Spinal cord (tissue), 10 donors: ENCODE results near the gene UNK. TPM values are rescaled to one million over a fixed set of nuclear protein-coding genes. Genes with fewer than 3 reads are reported as not detected.

Experiments
- DNase-seq, 6 donors: peaks; one replicate each; pipeline versions ENCODE4 v3.0.0 to v3.0.0-alpha.2; 2013 to 2015; ENCODE audit warnings: low spot score in 6 of 6, low read depth in 4 of 6
- H3K27ac ChIP-seq: one replicate; pipeline ENCODE4 v1.5.1; 2013; ENCODE audit warnings: low read depth, low read length, control low read depth
- H3K27me3 ChIP-seq: one replicate; pipeline ENCODE4 v1.6.1; 2013; ENCODE audit warnings: low read length; ENCODE audit not compliant: control insufficient read depth, insufficient read depth
- H3K36me3 ChIP-seq: one replicate; pipeline ENCODE4 v1.6.1; 2013; ENCODE audit warnings: low read length; ENCODE audit not compliant: control insufficient read depth, insufficient read depth
- H3K4me1 ChIP-seq: one replicate; pipeline ENCODE4 v1.6.1; 2013; ENCODE audit warnings: low read length; ENCODE audit not compliant: control insufficient read depth, insufficient read depth
- H3K4me3 ChIP-seq: one replicate; pipeline ENCODE4 v1.5.1; 2013; ENCODE audit warnings: low read depth, low read length, control low read depth
- H3K9me3 ChIP-seq: one replicate; pipeline ENCODE4 v1.6.1; 2013; ENCODE audit warnings: low read length; ENCODE audit not compliant: control insufficient read depth, insufficient read depth
- WGBS: methylation state at CpG from one replicate; pipeline ENCODE4 v1.1.5; 2013; ENCODE audit warnings: missing lambda C conversion rate; ENCODE audit not compliant: insufficient coverage; 5-methylcytosine and 5-hydroxymethylcytosine counted together
- polyA plus RNA-seq, 2 donors: library from polyadenylated mRNA; unstranded; fragments of 120-200 nt; gene quantifications; one replicate each; pipeline ENCODE4 v1.2.1, GENCODE V29; 2013; ENCODE audit not compliant: insufficient read length in 2 of 2
- total RNA-seq, 2 donors: library from RNA; depleted of rRNA in 1 of 2; stranded (reverse); fragments of 120-200 nt in 1 of 2; fragments of >200 nt in 1 of 2; gene quantifications; one replicate each; pipeline versions ENCODE4 v1.2.3 to v1.2.4, GENCODE V29; 2013 to 2014
- donor health status: healthy.

Gene UNK
- total and polyA plus RNA-seq, 4 donors, result 28.9 to 54.8 (median 37.5) TPM

DNA sequence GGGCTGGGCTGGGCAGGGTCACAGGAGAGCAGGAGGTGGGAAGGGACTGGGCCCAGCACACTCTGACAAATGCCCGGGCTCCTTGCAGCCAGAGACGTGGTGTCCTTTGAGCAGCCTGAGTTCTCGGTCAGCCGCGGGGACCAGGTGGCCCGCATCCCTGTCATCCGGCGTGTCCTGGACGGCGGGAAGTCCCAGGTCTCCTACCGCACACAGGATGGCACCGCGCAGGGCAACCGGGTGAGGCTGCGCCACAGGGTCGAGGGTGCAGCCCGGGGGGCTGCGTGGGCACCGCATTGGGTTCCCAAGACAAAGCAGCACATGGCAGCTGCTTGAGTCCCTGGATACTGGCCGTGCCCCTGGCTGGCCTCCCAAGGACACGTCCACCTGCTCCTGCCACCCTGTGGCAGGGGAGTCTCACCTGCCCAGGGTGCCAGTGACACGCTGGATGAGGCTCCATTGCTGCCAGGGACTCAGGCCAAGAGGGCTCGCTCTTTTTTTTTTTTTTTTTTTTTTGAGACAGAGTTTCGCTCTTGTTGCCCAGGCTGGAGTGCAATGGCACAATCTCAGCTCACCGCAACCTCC lies 40.9 kb upstream of the UNK start:
- whole genome bisulfite sequencing, result 95% methylated on average over 23 of the region's 25 CpGs
- no peak overlapping the region for H3K27ac ChIP-seq
- DNase-seq, result no peak
- no peaks in the 10 kb centered on the region for H3K27me3 ChIP-seq
- H3K36me3 ChIP-seq, result peaks cover 44% of the 10 kb centered on the region
- H3K4me3 ChIP-seq, result no peak overlapping the region
- H3K4me1 ChIP-seq, result peaks cover 6% of the 10 kb centered on the region
- H3K9me3 ChIP-seq, result no peaks in the 10 kb centered on the region

DNA sequence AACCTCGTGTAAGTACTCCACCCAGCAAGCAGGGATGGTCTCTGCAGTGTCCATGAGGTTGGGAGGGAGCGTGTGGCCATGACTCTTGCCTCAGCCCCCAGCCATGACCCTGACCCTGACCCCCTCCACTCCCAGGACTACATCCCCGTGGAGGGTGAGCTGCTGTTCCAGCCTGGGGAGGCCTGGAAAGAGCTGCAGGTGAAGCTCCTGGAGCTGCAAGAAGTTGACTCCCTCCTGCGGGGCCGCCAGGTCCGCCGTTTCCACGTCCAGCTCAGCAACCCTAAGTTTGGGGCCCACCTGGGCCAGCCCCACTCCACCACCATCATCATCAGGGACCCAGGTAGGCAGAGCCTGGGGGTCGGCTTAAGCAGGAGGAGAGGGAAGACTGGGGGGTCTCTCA lies 35.9 kb upstream of the UNK start:
- Histone ChIP-seq H3K4me1 (peaks cover 29% of the 10 kb centered on the region), H3K27ac (no peak overlapping the region), H3K36me3 (peaks cover 42% of the 10 kb centered on the region), H3K27me3 (no peaks in the 10 kb centered on the region), H3K4me3 (no peak overlapping the region), H3K9me3 (no peaks in the 10 kb centered on the region)
- DNase-seq, result no peak
- WGBS, result 64% methylated on average over 1 of the region's 9 CpGs

DNA sequence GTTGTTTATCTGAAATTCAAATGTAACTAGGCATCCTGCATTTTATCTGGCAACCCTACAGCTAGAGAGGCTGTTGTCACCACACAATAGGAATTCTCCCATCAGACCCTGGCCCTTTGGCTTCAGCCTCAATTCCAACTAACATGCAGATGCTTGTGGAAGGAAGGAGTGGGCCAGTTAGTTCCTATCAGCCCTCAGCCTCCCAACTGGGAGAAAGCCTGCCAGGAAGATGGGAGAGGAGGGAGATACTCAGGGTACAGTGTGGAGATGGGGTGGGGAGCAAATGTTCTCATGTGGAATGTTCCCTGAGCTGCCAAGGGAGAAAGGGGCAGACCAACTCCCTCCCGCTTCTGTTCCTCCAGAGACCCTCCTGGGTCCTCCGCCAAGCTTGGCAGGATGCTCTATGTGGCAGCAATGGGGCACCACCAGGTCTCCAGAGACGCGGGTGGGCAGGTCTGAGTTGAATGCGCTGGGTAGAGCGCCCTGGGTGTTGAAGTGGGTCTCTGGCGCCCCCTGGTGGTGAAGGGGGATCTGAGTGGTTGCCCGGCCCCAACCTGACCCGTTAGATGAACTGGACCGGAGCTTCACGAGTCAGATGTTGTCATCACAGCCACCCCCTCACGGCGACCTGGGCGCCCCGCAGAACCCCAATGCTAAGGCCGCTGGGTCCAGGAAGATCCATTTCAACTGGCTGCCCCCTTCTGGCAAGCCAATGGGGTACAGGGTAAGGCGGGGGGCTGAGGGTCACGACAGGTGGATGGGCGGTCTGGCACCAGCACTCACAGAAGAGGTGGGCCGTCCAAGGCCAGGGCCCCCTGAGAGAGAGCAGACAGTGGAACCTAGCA lies 34.8 kb upstream of the UNK start:
- Histone ChIP-seq H3K36me3 (peaks cover 49% of the 10 kb centered on the region), H3K9me3 (no peaks in the 10 kb centered on the region), H3K4me3 (no peak overlapping the region), H3K4me1 (peaks cover 38% of the 10 kb centered on the region), H3K27ac (no peak overlapping the region), H3K27me3 (no peaks in the 10 kb centered on the region)
- 19% methylated on average over 20 of the region's 20 CpGs for WGBS
- peak in 3 of 6 donors; percentile 50 to 88 (median 81) for DNase-seq

DNA sequence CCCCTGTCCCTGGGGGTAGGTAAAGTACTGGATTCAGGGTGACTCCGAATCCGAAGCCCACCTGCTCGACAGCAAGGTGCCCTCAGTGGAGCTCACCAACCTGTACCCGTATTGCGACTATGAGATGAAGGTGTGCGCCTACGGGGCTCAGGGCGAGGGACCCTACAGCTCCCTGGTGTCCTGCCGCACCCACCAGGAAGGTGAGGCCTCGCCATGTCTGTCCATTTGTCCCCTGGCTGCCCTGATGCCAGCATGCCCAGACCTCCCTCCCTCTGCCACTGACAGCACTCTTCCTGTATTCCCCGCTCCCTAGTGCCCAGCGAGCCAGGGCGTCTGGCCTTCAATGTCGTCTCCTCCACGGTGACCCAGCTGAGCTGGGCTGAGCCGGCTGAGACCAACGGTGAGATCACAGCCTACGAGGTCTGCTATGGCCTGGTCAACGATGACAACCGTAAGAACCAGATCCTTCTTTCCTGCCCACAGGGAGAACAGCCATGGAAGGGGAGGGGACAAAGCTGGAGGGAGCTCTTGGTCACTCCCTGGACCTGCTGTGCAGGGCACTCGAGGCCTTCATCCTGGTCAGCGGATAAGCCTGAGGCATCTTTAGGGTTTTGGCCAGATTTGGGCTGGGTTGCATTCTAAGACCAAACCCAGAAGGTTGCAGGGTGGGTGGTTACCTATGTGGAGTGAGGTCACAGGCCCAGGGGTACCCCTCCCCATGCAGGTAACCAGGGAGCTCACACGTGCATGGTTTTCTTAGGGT lies 33.8 kb upstream of the UNK start:
- Histone ChIP-seq H3K27me3 (no peaks in the 10 kb centered on the region), H3K4me3 (no peak overlapping the region), H3K36me3 (peaks cover 60% of the 10 kb centered on the region), H3K9me3 (no peaks in the 10 kb centered on the region), H3K4me1 (peaks cover 41% of the 10 kb centered on the region), H3K27ac (no peak overlapping the region)
- 86% methylated on average over 22 of the region's 23 CpGs for WGBS
- DNase-seq, result no peak

DNA sequence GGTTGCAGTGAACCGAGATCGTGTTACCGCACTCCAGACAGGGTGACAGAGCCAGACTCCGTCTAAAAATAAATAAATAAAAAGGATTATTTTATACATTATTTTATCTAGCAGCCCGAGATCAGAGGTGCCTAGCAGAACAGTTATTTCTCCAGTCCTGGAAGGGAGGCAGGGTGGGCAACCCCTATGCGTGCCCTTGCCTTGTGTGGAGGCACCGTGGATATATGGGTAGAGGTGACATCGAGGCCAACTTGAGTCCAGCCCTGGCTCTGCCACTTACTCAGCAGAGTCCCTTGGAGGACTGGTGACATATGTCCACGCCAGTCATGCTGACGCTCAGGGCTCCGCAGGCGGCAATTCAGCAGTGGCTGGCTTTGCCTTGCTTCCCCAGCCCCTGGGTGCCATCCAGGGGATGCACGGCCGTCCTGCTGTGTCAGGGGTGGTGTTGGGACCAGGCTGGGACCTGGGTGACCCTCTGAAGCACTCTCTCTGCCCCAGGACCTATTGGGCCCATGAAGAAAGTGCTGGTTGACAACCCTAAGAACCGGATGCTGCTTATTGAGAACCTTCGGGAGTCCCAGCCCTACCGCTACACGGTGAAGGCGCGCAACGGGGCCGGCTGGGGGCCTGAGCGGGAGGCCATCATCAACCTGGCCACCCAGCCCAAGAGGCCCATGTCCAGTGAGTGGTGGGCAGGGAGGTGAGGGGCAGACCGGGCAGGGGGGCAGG lies 32.8 kb upstream of the UNK start:
- WGBS, result 88% methylated on average over 13 of the region's 24 CpGs
- no peaks in the 10 kb centered on the region for H3K27me3 ChIP-seq
- no peaks in the 10 kb centered on the region for H3K9me3 ChIP-seq
- no peak for DNase-seq
- peaks cover 68% of the 10 kb centered on the region for H3K36me3 ChIP-seq
- no peak overlapping the region for H3K27ac ChIP-seq
- peaks cover 41% of the 10 kb centered on the region for H3K4me1 ChIP-seq
- H3K4me3 ChIP-seq, result no peak overlapping the region

DNA sequence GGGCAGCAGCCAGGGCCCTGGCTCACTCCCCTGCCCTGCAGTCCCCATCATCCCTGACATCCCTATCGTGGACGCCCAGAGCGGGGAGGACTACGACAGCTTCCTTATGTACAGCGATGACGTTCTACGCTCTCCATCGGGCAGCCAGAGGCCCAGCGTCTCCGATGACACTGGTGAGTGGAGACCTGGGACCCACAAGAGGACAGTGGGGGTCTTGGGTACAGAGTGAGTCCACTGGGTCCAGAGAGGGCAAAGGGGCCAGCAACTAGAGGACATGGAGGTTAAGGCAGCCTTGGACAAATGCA lies 32.2 kb upstream of the UNK start:
- Histone ChIP-seq H3K27ac (no peak overlapping the region), H3K9me3 (no peaks in the 10 kb centered on the region), H3K27me3 (no peaks in the 10 kb centered on the region), H3K36me3 (peaks cover 73% of the 10 kb centered on the region), H3K4me1 (peaks cover 41% of the 10 kb centered on the region), H3K4me3 (no peak overlapping the region)
- no peak for DNase-seq
- 87% methylated on average over 10 of the region's 10 CpGs for WGBS

DNA sequence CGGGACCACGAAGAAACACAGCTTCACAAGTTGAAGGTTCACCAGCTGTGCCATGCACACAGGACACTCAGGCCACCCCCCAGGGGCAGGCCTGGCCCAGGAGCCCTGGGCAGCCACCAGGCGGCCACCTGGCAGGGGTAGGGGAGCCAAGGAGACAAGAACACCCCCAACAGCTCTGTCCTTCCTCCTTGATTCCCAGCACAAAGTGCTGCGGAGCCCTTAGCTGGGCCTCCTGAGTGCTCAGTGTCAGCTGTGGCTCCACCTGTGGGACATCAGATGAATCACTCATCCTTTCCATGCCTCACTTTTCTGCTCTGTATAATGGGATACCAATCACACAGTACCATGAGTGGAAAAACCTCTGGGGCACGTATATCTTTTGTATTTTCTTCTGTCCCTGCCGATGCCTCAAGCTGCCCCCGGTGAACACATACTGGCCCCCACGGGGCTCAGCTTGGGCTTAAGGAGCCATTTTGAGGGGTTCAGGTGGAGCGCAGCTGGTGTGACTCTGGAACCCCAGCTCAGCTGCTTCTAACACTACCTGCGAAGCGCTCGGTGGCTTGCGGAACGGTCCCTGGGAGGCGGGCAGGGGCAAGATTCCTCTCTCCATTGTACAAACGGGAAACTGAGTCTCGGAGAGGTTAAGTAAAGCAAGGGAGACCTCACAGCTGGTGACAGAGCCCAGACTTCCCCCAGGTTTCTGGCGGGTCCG lies 31.6 kb upstream of the UNK start:
- H3K27me3 ChIP-seq, result no peaks in the 10 kb centered on the region
- H3K27ac ChIP-seq, result no peak overlapping the region
- H3K4me1 ChIP-seq, result peaks cover 37% of the 10 kb centered on the region
- WGBS, result 69% methylated on average over 13 of the region's 19 CpGs
- DNase-seq, result no peak
- H3K9me3 ChIP-seq, result no peaks in the 10 kb centered on the region
- peaks cover 79% of the 10 kb centered on the region for H3K36me3 ChIP-seq
- no peak overlapping the region for H3K4me3 ChIP-seq

DNA sequence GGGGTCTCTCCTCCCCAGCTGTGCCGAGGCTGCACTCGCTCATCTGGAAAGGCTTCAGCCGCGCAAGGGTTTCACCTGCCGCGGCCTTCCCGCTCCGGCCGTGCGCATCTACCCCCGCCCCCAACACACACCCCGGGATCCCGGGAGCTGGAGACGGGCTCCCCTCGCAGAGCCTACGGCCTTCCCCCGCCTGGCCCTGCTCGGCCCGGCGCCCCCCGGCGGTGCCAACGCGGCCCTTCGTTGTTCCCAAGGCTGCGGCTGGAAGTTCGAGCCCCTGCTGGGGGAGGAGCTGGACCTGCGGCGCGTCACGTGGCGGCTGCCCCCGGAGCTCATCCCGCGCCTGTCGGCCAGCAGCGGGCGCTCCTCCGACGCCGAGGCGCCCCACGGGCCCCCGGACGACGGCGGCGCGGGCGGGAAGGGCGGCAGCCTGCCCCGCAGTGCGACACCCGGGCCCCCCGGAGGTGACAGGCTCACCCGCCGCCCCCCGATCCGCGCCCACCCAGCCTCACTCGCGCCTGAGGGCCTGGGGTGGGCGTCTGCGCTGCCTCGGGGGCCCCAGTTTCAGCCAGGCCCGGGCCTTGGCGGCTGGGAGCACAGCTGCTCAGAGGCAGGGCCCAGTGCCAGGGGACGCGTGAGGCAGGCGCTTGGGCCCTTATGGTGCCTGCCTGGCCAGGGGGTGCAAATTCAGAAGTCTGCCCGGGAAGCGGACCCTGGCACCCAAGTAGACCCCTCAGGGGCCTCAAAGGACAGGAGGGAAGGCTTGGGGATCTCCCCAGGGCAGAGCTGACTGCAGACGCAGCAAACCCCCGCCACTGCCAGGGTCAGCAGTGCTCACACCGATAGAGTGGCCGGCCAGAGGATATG lies 30.9 kb upstream of the UNK start:
- H3K36me3 ChIP-seq, result peaks cover 85% of the 10 kb centered on the region
- WGBS, result 7% methylated on average over 76 of the region's 76 CpGs
- peak in 2 of 6 donors; percentile 80 to 83 for DNase-seq

More for the DNA sequence above, 30.9 kb upstream of the UNK start:
- Histone ChIP-seq H3K27me3 (no peaks in the 10 kb centered on the region), H3K9me3 (no peaks in the 10 kb centered on the region), H3K27ac (no peak overlapping the region), H3K4me3 (peak overlapping the region; percentile 16), H3K4me1 (peaks cover 35% of the 10 kb centered on the region)
